Endothelial cell of umbilical vein (primary cell): Measurements from ENCODE around the gene IGSF9B. TPM values are rescaled to one million over a fixed set of nuclear protein-coding genes. Genes with fewer than 3 reads are reported as not detected.

Experiments
- BruUV-seq: library from RNA; stranded (reverse); fragments of 400-500 nt; replicated peaks from 2 replicates; lab custom pipeline; 2021; lab: Mats Ljungman, UMichigan
- CTCF ChIA-PET: fragments of 300-600, 350-600 bp; sonication (Branson Sonifier 250); formaldehyde crosslinking; loops from one replicate; lab custom pipeline; 2021; ENCODE audit warnings: antibody characterized with exemption, inconsistent platforms; lab: Charles Lee
- POLR2A ChIA-PET: fragments of 300-600, 350-600 bp; sonication (Branson Sonifier 250); formaldehyde crosslinking; loops from one replicate; lab custom pipeline; 2021; ENCODE audit warnings: antibody characterized with exemption, inconsistent platforms; lab: Charles Lee
- DNase-seq: peaks from one replicate; pipeline ENCODE4 v3.0.0-alpha.2; 2011; ENCODE audit warnings: low read depth, low spot score
- FAIRE-seq: peaks from 2 replicates; lab custom pipeline; 2011; peaks lifted over from hg19 to GRCh38; lab: Jason Lieb, UNC
- H2AFZ ChIP-seq: 2 replicates; pipeline ENCODE4 v1.6.0; 2012; ENCODE audit warnings: low read depth, low read length, control low read depth, inconsistent platforms
- H3K27ac ChIP-seq: 2 replicates; pipeline ENCODE4 v1.5.1; 2011; ENCODE audit warnings: low read depth, mild to moderate bottlenecking, control low read depth, low read length, moderate library complexity; ENCODE audit not compliant: insufficient read depth
- H3K27me3 ChIP-seq, 2 experiments: 2 replicates each; pipeline versions ENCODE4 v1.6.0 to v1.6.1; 2011; ENCODE audit warnings: low read length in 2 of 2, mixed read lengths in 1 of 2; ENCODE audit not compliant: control insufficient read depth in 2 of 2, insufficient read depth in 2 of 2
- H3K36me3 ChIP-seq, 2 experiments: 2 replicates in 1 of 2; 3 replicates in 1 of 2; pipeline ENCODE4 v1.5.1; 2011; ENCODE audit warnings: low read length in 2 of 2, mild to moderate bottlenecking in 1 of 2, moderate library complexity in 1 of 2; ENCODE audit not compliant: control insufficient read depth in 2 of 2, insufficient read depth in 2 of 2; ENCODE audit errors: extremely low read depth in 1 of 2
- H3K4me1 ChIP-seq: 3 replicates; pipeline ENCODE4 v1.5.1; 2011; ENCODE audit warnings: mild to moderate bottlenecking, low read length; ENCODE audit not compliant: control insufficient read depth, insufficient read depth; ENCODE audit errors: extremely low read depth
- H3K4me2 ChIP-seq: 2 replicates; pipeline ENCODE4 v1.6.1; 2011; ENCODE audit warnings: low read length, control low read depth, mixed read lengths; ENCODE audit not compliant: insufficient read depth
- H3K4me3 ChIP-seq, 3 experiments: fragments of 200-600 bp in 1 of 3; sonication (generic), shearing (Covaris generic) in 1 of 3; replicated peaks in 1 of 3; 2 replicates each; pipeline ENCODE4 v1.5.1; 2011 to 2016; ENCODE audit warnings: control low read depth in 3 of 3, low read length in 3 of 3, mild to moderate bottlenecking in 2 of 3, inconsistent platforms in 1 of 3, low read depth in 1 of 3, moderate library complexity in 1 of 3; ENCODE audit not compliant: insufficient read depth in 1 of 3
- H3K79me2 ChIP-seq: 2 replicates; pipeline ENCODE4 v1.6.0; 2012; ENCODE audit warnings: low read length, inconsistent platforms; ENCODE audit not compliant: control insufficient read depth, insufficient read depth
- H3K9ac ChIP-seq: replicated peaks from 2 replicates; pipeline ENCODE3; 2011; ENCODE audit warnings: low read length, control low read depth; ENCODE audit not compliant: insufficient read depth; ENCODE audit errors: extremely low read depth
- H3K9me1 ChIP-seq: replicated peaks from 3 replicates; pipeline ENCODE4 v1.6.0; 2011; ENCODE audit warnings: mild to moderate bottlenecking, low read length; ENCODE audit not compliant: control insufficient read depth, insufficient read depth; ENCODE audit errors: extremely low read depth
- H3K9me3 ChIP-seq: replicated peaks from 2 replicates; pipeline ENCODE4 v1.5.1; 2012; ENCODE audit warnings: low read length, inconsistent platforms; ENCODE audit not compliant: control insufficient read depth, insufficient read depth
- H4K20me1 ChIP-seq: replicated peaks from 2 replicates; pipeline ENCODE3; 2011; ENCODE audit warnings: mild to moderate bottlenecking, low read length; ENCODE audit not compliant: control insufficient read depth, insufficient read depth; ENCODE audit errors: extremely low read depth
- EZH2 ChIP-seq: IDR thresholded peaks from 2 replicates; pipeline ENCODE4 v1.6.1; 2012; ENCODE audit warnings: borderline replicate concordance, low read depth, mild to moderate bottlenecking, moderate library complexity, low read length, inconsistent platforms; ENCODE audit not compliant: severe bottlenecking
- FOS ChIP-seq: IDR thresholded peaks from 2 replicates; pipeline ENCODE4 v1.6.1; 2011; ENCODE audit warnings: mild to moderate bottlenecking, low read length, moderate library complexity, borderline replicate concordance; ENCODE audit not compliant: insufficient read depth
- GATA2 ChIP-seq: IDR thresholded peaks from 2 replicates; pipeline ENCODE4 v1.7.0; 2011; ENCODE audit warnings: low read depth, mild to moderate bottlenecking, moderate library complexity, mixed read lengths, low read length; ENCODE audit not compliant: insufficient read length, insufficient read depth
- JUN ChIP-seq: IDR thresholded peaks from 2 replicates; pipeline ENCODE4 v1.6.1; 2011; ENCODE audit warnings: borderline replicate concordance, low read depth; ENCODE audit not compliant: insufficient read length, insufficient read depth
- MYC ChIP-seq: IDR thresholded peaks from one replicate; pipeline ENCODE4 v1.6.1; 2011; ENCODE audit warnings: mild to moderate bottlenecking, low read depth, low read length
- POLR2A ChIP-seq: IDR thresholded peaks from 2 replicates; pipeline ENCODE4 v1.6.1; 2012; ENCODE audit warnings: low read depth, mild to moderate bottlenecking, control low read depth, low read length
- POLR2AphosphoS5 ChIP-seq: IDR thresholded peaks from 2 replicates; pipeline ENCODE4 v1.6.1; 2012; ENCODE audit warnings: low read depth, mild to moderate bottlenecking, control low read depth, low read length, moderate library complexity; ENCODE audit not compliant: insufficient read depth
- dilution Hi-C: fragments of 300-500 bp; cut with MboI; formaldehyde crosslinking; loops from one replicate; pipeline ENCODE4 v1.15.0; 2019; ENCODE audit warnings: low sequenced_read_pairs; ENCODE audit not compliant: extremely low pct_ligation_motif_present
- intact Hi-C: fragments of 100-400 bp; cut with micrococcal nuclease; formaldehyde crosslinking; loops from one replicate; pipeline ENCODE4 v1.10.0; 2022
- polyA plus RNA-seq, 4 experiments: library from polyadenylated mRNA; depleted of rRNA in 3 of 4; stranded (reverse) in 3 of 4; unstranded in 1 of 4; fragments of >200 nt; gene quantifications; 2 replicates each; pipeline versions ENCODE4 v1.2.1 to v1.2.3, GENCODE V29; 2011 to 2012; ENCODE audit warnings: missing spikeins in 1 of 4
- total RNA-seq: library from RNA; stranded (reverse); gene quantifications from 2 replicates; pipeline ENCODE4 v1.2.3, GENCODE V29; 2021
- TF ChIP-seq, protein P1 (sequence below): IDR thresholded peaks from 2 replicates; pipeline ENCODE4 v1.6.1; 2011; ENCODE audit not compliant: insufficient read depth, insufficient read length
- TF ChIP-seq, protein P2 (sequence below), 2 donors: IDR thresholded peaks; 1 replicate in 1 of 2; 2 replicates in 1 of 2; pipeline ENCODE4 v1.5.1; 2011; ENCODE audit warnings: low read length in 2 of 2, mild to moderate bottlenecking in 2 of 2, moderate library complexity in 2 of 2, control low read depth in 1 of 2, inconsistent platforms in 1 of 2, low read depth in 1 of 2; ENCODE audit not compliant: insufficient read depth in 1 of 2; ENCODE audit errors: extremely low read depth in 1 of 2

Gene IGSF9B
- total and polyA plus RNA-seq, 2 donors (not counting 3 experiments of a cell fraction or from before 2014, with no cell fraction given) = 0.15 to 0.18 TPM

DNA sequence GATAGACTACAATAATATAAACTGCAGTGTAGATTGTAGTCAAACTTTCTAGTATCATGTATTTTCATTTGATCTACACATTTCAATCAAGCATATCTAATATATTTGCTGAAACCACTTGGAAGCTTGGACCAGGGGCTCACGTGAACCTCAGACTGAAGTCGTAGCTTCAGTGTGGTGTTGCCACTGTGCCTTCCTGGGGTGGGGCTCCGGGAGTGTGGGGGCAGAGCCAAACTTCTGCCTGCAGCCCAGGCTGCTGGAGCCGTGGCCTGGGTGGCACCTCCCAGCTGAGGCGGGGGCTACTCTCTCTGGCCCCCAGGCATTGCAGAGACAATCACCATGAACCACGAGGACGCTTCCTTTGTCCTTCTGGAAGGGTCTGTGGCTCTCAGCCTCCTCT is 36.3 kb upstream of the IGSF9B start:
- Histone ChIP-seq H3K4me1 (no peaks in the 10 kb centered on the region), H2AFZ (no peak overlapping the region), H3K9me1 (no peaks in the 10 kb centered on the region), H3K9me3 (no peaks in the 10 kb centered on the region), H3K36me3 (no peaks in the 10 kb centered on the region), H3K27ac (no peak overlapping the region), H3K9ac (no peak overlapping the region), H3K4me2 (no peak overlapping the region), H3K27me3 (peaks cover 0 to 2% of the 10 kb centered on the region in 2 experiments), H4K20me1 (no peaks in the 10 kb centered on the region), H3K79me2 (no peaks in the 10 kb centered on the region), H3K4me3 (no peak overlapping the region)
- TF ChIP-seq POLR2AphosphoS5 (no peak), GATA2 (no peak), EZH2 (no peak), POLR2A (no peak), JUN (no peak), MYC (no peak), FOS (no peak)
- TF ChIP-seq, protein P1, sequence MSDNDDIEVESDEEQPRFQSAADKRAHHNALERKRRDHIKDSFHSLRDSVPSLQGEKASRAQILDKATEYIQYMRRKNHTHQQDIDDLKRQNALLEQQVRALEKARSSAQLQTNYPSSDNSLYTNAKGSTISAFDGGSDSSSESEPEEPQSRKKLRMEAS = no peak
- TF ChIP-seq, protein P2, sequence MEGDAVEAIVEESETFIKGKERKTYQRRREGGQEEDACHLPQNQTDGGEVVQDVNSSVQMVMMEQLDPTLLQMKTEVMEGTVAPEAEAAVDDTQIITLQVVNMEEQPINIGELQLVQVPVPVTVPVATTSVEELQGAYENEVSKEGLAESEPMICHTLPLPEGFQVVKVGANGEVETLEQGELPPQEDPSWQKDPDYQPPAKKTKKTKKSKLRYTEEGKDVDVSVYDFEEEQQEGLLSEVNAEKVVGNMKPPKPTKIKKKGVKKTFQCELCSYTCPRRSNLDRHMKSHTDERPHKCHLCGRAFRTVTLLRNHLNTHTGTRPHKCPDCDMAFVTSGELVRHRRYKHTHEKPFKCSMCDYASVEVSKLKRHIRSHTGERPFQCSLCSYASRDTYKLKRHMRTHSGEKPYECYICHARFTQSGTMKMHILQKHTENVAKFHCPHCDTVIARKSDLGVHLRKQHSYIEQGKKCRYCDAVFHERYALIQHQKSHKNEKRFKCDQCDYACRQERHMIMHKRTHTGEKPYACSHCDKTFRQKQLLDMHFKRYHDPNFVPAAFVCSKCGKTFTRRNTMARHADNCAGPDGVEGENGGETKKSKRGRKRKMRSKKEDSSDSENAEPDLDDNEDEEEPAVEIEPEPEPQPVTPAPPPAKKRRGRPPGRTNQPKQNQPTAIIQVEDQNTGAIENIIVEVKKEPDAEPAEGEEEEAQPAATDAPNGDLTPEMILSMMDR (IDR thresholded peaks at IDR 0.05; ENCODE audit: extremely low read depth in 1 of 2, insufficient read depth in 1 of 2, low read depth in 1 of 2, low read length in 2 of 2) = no peak
- DNase-seq (no peak), FAIRE-seq (no peak)
- intact Hi-C loops = no loop called here
- ChIA-PET POLR2A (no interaction called here), CTCF (no interaction called here)
- dilution Hi-C loops = no loop called here
- BruUV-seq = no TSS peak
